GM23338 (cell line): ENCODE measurements around the gene RNF5. TPM values are rescaled to one million over a fixed set of nuclear protein-coding genes. Genes with fewer than 3 reads are reported as not detected.

ENCODE experiments used
- ATAC-seq: fragments of 200-7000 bp; cut with Tn5 transposase; 3 replicates; pipeline ENCODE4 v1.9.1; 2020
- DNase-seq: peaks from one replicate; pipeline ENCODE4 v3.0.0-alpha.2; 2015; ENCODE audit warnings: low spot score
- H2AFZ ChIP-seq: fragments of 200-600 bp; sonication (generic); 2 replicates; pipeline ENCODE4 v1.8.0; 2016; ENCODE audit warnings: antibody characterized with exemption, mild to moderate bottlenecking, moderate library complexity
- H3F3A ChIP-seq: fragments of 200-600 bp; sonication (generic); replicated peaks from 2 replicates; pipeline ENCODE4 v1.8.0; 2017; ENCODE audit warnings: antibody characterized with exemption, mixed run types, low read depth
- H3K27ac ChIP-seq: fragments of 200-600 bp; sonication (generic); 2 replicates; pipeline ENCODE4 v1.6.1; 2016; ENCODE audit warnings: low read depth
- H3K27me3 ChIP-seq: fragments of 200-600 bp; sonication (generic); 2 replicates; pipeline ENCODE4 v1.8.0; 2016; ENCODE audit warnings: mild to moderate bottlenecking, mixed run types, moderate library complexity; ENCODE audit not compliant: insufficient read depth
- H3K36me3 ChIP-seq: fragments of 200-600 bp; sonication (generic); 2 replicates; pipeline ENCODE4 v1.8.0; 2016; ENCODE audit warnings: mild to moderate bottlenecking; ENCODE audit not compliant: insufficient read depth
- H3K4me1 ChIP-seq: fragments of 200-600 bp; sonication (generic); 2 replicates; pipeline ENCODE4 v1.8.0; 2016; ENCODE audit warnings: mild to moderate bottlenecking, moderate library complexity; ENCODE audit not compliant: insufficient read depth
- H3K4me2 ChIP-seq: fragments of 200-600 bp; sonication (generic); 2 replicates; pipeline ENCODE4 v1.7.1; 2017; ENCODE audit warnings: mixed run types
- H3K4me3 ChIP-seq: fragments of 200-600 bp; sonication (generic); 2 replicates; pipeline ENCODE4 v1.6.1; 2016; ENCODE audit warnings: mixed run types
- H3K79me2 ChIP-seq: fragments of 200-600 bp; sonication (generic); replicated peaks from 2 replicates; pipeline ENCODE4 v1.8.0; 2017; ENCODE audit warnings: mild to moderate bottlenecking; ENCODE audit not compliant: insufficient read depth
- H3K9me2 ChIP-seq: fragments of 200-600 bp; sonication (generic); 2 replicates; pipeline ENCODE4 v1.8.0; 2017; ENCODE audit not compliant: insufficient read depth
- H4K20me1 ChIP-seq: fragments of 200-600 bp; sonication (generic); replicated peaks from 2 replicates; pipeline ENCODE4 v1.8.0; 2017; ENCODE audit warnings: mild to moderate bottlenecking; ENCODE audit not compliant: insufficient read depth
- H3K27ac Mint-ChIP-seq: 2 replicates; pipeline ENCODE4 v1.8.0; 2020; ENCODE audit warnings: inconsistent platforms, mild to moderate bottlenecking, moderate library complexity, mixed read lengths
- H3K27me3 Mint-ChIP-seq: 3 replicates; pipeline ENCODE4 v1.8.0; 2022; ENCODE audit warnings: low read depth, mild to moderate bottlenecking, moderate library complexity, mixed read lengths, inconsistent platforms; ENCODE audit not compliant: insufficient read depth, poor library complexity
- H3K36me3 Mint-ChIP-seq: 3 replicates; pipeline ENCODE4 v1.8.0; 2021; ENCODE audit warnings: low read depth, mild to moderate bottlenecking, inconsistent platforms, moderate library complexity, mixed read lengths
- H3K4me1 Mint-ChIP-seq: 3 replicates; pipeline ENCODE4 v1.8.0; 2020; ENCODE audit warnings: mild to moderate bottlenecking, inconsistent platforms, mixed read lengths
- H3K4me3 Mint-ChIP-seq: 3 replicates; pipeline ENCODE4 v1.8.0; 2021; ENCODE audit warnings: moderate library complexity, mild to moderate bottlenecking, inconsistent platforms, mixed read lengths
- H3K9me3 Mint-ChIP-seq: 3 replicates; pipeline ENCODE4 v1.8.0; 2020; ENCODE audit warnings: moderate library complexity, mild to moderate bottlenecking, inconsistent platforms, mixed read lengths
- CREB1 ChIP-seq: fragments of 250-450 bp; sonication (Bioruptor Pico); IDR thresholded peaks from 2 replicates; pipeline ENCODE4 v1.5.0; 2020; ENCODE audit warnings: low read depth, mild to moderate bottlenecking, moderate library complexity
- EZH2 ChIP-seq: fragments of 200-600 bp; sonication (generic); IDR thresholded peaks from one replicate; pipeline ENCODE4 v1.8.0; 2017; ENCODE audit warnings: antibody characterized with exemption, mild to moderate bottlenecking, low read depth; ENCODE audit not compliant: unreplicated experiment
- EZH2phosphoT487 ChIP-seq: fragments of 200-600 bp; sonication (generic); IDR thresholded peaks from one replicate; pipeline ENCODE4 v1.8.1; 2018; ENCODE audit warnings: antibody characterized with exemption; ENCODE audit not compliant: unreplicated experiment
- NANOG ChIP-seq: IDR thresholded peaks from 2 replicates; pipeline ENCODE4 v1.6.1; 2016; ENCODE audit warnings: antibody characterized with exemption, borderline replicate concordance
- REST ChIP-seq: IDR thresholded peaks from one replicate; pipeline ENCODE4 v1.6.1; 2018; ENCODE audit warnings: antibody characterized with exemption; ENCODE audit not compliant: unreplicated experiment
- ZNF114 ChIP-seq: fragments of 250-450 bp; sonication (Bioruptor Pico); IDR thresholded peaks from 2 replicates; pipeline ENCODE4 v1.5.0; 2020; ENCODE audit warnings: mild to moderate bottlenecking, moderate library complexity
- ZNF462 ChIP-seq: fragments of 250-450 bp; sonication (Bioruptor Pico); IDR thresholded peaks from 2 replicates; pipeline ENCODE4 v1.5.0; 2020; ENCODE audit warnings: mild to moderate bottlenecking, moderate library complexity
- polyA plus RNA-seq: library from polyadenylated mRNA; unstranded; fragments of >200 nt; fragmentation: Nextera tagmentation; extraction: Ambion mirVana; gene quantifications from 2 replicates; pipeline ENCODE4 v1.2.1, GENCODE V29; 2016
- total RNA-seq: library from RNA; depleted of rRNA; stranded (reverse); fragments of >200 nt; shearing (Covaris generic); gene quantifications from 2 replicates; pipeline ENCODE4 v1.2.3, GENCODE V29; 2014

RNF5 gene
- total and polyA plus RNA-seq, 2 experiments from 2014 or later: 119 to 164 TPM

GRCh38 chr6:32182555-32182981, 4.4 kb downstream of the RNF5 start (continued):
- no peak for TF ChIP-seq ZNF462 (CRISPR knock-in tag)
- no peak for TF ChIP-seq REST
- TF ChIP-seq EZH2: no peak
- TF ChIP-seq NANOG: no peak

GRCh38 chr6:32183030-32183429, 4.8 kb downstream of the RNF5 start:
- Mint-ChIP-seq H3K4me3 (no peak overlapping the region), H3K27me3 (peaks cover 17% of the 10 kb centered on the region), H3K27ac (no peak overlapping the region), H3K9me3 (no peaks in the 10 kb centered on the region), H3K36me3 (peaks cover 71% of the 10 kb centered on the region), H3K4me1 (peaks cover 38% of the 10 kb centered on the region)
- DNase-seq: no peak
- Histone ChIP-seq H3K4me1 (peaks cover 9% of the 10 kb centered on the region; the same call in 1 of the 2 replicates), H3K27ac (no peak overlapping the region), H3K27me3 (no peaks in the 10 kb centered on the region), H4K20me1 (no peaks in the 10 kb centered on the region), H2AFZ (no peak overlapping the region), H3K79me2 (peaks cover 13% of the 10 kb centered on the region), H3K9me2 (no peaks in the 10 kb centered on the region), H3K4me3 (no peak overlapping the region), H3F3A (peaks cover 13% of the 10 kb centered on the region), H3K36me3 (peaks cover 5% of the 10 kb centered on the region), H3K4me2 (no peak overlapping the region)
- no peak for ATAC-seq
- no peak for TF ChIP-seq CREB1 (CRISPR knock-in tag)
- no peak for TF ChIP-seq EZH2phosphoT487
- no peak for TF ChIP-seq ZNF114 (CRISPR knock-in tag)
